8988T (cell line): ENCODE data around the gene PPP1CA.

Experiments used
- DNase-seq: peaks from one replicate; pipeline ENCODE4 v3.0.0; 2011

The PPP1CA gene

DNA sequence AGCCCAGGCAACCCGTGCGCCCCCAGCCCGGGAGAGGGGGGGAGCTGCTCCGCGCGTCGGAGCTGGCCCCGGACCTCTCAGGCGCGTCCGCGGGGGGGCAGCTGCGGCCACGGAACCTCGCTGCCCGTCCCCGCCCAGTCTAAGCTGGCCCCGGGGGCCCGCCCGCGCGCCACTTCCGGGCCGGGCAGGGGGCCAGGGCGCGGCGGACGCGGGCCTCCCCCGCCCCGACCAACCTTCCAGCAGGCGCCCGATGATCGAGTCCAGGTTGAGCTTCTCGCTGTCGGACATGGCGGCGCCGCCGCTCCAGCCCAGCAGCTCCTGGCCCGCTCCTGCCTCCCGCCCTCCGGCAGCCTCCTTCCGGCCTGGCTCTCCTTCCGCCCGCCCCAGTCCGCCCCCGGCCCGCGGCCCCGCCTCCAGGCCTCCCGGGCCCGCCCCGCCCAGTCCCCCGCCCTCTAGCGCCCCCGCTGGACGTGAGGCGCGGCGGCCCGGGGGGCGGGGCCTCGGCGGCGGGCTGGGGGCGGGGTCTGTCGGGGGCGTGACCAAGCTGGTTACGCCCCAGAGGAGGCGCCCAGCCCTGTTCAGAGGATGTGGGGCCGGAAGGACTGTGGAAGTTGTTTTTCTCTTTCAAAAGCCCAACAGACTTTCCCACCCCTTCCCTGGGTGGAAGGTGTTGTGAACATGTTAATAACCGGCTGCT, at the start of gene PPP1CA:
TSS of gene PPP1CA (minus strand) at position 364 of the 697 bp plus-strand sequence. CDS start at position 288, 76 bp downstream.
- peak; percentile 100 for DNase-seq

DNA sequence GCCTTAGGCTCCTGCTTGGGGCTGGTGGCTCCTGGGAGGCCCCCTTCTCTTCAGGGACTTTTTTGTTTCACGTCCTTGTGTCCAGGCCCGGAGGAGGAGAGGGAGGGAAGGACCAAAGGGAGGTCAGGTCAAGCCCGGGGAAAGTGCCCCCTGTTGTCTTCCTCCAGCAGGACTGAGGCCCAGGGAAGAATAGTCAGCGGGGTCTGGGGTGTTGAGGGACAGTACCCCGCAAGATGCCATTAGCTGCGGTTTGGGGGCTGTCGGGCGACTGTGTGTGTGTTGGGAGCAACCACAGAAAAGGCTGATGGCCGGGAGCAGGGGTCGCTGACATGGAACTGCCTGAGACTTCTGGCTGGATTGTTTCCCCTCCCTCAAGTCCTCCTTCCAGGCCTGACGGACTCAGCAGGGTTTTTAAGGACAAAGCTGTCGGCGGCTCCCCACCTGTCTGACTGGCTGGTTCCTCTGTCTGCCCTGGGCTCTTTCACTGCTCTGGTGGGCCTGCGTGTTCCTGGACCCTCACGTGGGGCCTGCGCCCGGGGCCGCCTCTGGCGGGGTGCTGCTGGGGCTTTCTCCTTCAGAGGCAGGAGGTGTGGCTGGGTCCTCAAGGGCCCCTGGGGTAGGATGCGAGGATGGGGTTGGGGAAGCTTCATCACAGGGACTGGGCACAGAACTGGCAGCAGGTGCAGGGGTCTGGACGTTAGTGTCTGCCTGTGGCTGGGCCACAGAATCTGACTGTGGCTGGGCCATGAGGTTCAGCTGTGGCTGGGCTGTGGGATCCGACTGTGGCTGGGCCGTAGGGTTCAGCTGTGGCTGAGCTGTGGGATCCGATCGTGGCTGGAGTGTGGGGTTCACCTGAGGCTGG, 49.4 kb upstream of the PPP1CA start:
- no peak for DNase-seq

DNA sequence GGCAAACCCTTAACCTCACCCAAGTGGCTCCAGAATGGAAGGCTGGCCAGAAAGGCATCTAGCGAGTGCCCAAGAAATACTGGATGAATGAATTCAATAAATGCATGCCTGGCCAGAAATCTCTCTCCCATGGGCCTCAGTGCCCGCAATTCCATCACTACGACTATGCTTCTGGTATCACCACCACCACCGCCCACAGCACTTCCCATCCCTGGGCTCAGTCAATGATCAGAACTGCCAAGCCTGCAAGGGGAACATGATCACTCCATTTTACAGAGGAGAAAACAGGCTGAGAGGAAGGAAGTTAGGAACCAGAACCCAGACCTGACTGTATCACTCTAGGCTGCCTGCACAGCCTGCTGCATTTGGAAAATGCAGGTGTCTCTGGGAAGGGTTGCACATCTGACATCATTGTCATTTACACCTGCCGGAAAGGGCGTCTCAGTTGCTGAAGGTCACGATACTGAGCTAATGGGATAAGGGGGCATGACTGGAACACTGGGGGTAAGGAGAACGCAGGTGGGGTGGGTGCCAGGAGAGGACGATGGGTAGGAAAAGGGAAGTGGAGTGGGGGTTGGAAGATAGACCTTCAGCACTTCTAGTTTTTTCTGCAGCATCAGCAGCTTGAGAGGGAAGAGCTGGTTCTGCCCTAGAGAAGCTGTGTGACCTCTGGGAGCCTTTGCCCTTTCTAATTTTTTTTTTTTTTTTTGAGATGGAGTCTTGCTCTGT, 47.6 kb upstream of the PPP1CA start:
- no peak for DNase-seq

DNA sequence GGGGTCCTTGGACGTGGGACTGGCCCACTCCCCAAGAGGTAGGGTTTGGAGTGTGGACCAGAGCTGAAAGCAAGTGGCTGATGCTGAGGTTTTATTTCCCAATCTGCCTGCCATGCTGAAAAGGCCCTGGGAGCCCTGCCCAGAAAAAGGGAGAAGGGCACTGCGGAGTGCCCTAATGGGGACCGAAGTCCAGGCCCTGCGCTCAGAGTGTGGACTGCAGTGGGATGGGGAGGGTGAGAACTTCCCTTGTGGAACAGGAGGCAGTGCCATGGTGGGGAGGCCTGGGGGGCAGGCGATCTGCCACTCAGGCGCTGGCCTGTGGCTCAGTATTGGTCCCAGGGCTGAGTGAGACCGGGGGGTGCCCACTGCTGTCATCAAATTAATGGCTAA, 46.6 kb upstream of the PPP1CA start:
- no peak for DNase-seq

DNA sequence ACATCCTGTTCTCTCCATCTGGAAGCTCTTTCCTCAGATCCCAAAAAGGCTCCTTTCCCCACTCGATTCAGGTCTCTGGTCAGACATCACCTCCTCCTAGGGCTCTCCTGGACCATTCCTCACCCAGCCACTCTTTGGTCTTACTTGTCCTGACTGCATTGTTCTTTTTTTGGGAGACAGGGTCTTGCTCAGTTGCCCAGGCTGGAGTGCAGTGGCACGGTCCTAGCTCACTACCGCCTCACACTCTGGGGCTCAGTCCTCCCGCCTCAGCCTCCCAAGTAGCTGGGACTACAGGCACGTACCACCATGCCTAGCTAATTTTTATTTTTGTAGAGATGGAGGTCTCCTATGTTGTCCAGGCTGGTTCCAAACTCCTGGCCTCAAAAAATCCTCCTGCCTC, 43.9 kb upstream of the PPP1CA start:
- DNase-seq: no peak

GRCh38 chr11:67442504-67443404, 41.1 kb upstream of the PPP1CA start:
- no peak for DNase-seq

DNA sequence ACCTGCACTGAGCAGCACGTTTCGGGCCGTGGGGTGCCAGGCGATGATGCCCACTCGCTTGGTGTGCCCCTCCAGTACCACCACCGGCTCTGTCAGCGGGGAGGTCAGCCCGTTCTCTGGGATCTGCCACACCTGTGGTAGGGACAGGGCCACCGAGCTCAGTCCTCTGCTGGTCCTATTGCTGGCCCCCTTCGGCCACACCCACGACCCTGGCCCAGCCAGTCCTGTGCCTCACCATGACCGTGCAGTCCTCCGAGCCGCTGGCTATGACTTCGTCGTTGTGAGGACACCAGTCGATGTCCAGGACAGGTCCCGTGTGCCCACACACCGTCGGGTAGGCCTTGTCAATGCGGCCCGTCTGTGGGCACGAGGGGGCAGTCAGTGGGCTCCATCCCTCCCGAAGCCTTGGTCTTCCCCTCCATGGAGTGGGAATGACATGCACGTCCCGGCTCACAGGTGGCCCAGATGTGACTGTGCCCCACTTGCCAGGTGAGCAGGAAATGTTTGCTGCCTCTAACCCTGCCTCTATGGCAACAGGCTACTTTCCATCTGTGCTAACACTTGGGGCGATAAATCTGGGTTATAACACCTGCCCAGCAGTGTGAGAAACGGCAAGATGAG, 40.2 kb upstream of the PPP1CA start:
- no peak for DNase-seq

DNA sequence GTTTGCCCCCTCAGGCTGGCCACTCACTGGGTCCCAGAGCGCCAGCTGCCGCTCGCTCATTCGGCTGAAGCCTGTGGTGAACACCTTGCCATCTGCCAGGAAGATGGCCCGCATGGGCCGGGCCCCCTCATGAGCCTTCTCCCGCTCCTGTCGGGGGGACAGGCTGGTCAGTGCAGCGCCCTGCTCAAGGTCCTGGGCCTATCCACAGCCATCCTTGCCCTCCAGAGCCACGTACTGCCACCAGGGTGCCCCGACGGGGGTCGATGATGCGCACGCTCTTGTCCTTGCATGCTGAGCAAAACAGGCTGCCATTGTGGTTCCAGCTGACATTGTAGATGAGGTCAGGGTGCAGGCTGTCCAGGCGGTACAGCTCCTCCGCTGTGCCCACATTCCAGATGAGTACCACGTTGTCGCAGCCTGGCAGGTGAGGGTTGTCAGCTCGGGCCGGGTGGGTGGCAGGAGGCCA, 39.5 kb upstream of the PPP1CA start:
- no peak for DNase-seq

GRCh38 chr11:67440229-67441097, 38.8 kb upstream of the PPP1CA start:
- DNase-seq: no peak

- DNase-seq: peak; percentile 97
Observed at GRCh38 chr11:67439321-67440228, 37.9 kb upstream of the PPP1CA start.

DNA sequence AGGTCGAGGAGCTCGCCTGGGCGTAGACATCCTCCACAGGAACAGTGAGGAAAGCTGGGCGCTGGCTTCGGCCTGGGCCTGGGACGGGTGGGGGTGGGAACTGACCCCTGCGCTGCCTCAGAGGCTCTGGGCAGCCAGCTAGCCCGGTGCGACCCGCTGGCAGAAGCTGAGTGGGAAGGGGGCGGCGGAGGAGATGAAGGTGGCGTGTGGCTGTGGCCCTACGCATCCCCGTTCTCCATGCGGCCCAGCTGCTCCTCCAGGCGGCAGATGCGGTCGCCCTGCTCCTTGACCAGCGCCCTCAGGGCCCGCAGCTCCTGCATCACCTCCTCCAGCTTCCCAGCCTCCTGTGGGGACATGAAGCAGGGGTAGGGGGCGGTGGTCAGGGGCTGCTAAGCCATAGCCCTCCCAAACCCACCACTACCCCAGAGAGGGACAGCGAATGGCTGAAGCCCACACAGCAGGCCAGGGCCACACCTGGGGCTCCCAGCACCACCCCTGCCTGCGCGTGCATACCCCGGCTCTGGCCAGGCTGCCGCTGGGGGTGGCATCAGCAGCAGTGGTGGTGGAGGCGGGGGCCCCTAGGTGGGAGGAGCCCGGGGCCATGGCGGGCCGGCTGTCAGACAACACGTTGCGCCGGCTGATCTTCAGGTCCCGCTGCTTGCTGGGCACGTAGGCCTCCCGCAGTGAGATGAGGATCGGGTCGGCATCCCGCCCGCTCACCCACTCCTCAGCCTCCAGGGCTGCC, 36.7 kb upstream of the PPP1CA start:
- DNase-seq: no peak

- DNase-seq: no peak
Observed at GRCh38 chr11:67437809-67438157, 36.1 kb upstream of the PPP1CA start.

DNA sequence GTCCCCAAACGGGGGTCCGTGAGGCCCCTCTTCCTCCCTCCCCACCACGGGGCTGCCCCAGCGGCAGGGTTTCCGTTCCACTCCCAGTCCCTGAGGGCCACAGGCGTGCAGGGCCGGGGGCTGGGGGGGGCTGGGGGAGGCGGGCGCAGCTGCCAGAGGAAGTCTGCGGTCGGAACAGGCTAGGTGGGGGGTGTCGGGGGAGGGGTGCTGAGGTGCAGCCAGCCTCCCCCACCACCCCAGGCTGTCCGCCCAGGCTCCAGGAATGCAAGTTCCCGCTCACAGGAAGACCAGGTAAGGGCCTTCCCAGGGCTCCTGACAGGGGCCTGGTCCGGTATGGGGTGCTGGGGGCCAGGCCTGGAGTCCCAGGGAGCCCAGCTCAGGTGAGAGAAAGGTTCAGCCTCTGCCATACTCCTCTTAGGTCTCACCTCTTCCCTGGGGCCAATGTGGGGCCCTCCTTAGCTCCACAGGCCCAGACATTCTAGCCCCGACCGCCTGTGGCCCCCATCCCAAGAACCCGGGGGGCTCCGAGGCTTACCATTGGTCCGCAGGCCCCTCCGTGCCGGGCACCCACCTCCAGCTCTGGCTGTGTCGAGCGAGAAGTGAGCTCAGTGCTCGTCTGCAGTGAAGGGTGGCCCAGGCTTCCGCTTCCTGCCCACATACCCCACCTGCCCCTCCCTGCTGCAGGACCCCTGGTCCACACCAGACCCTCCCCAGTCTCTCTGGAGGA, 35.6 kb upstream of the PPP1CA start, which contains the start of gene PTPRCAP:
TSS of gene PTPRCAP (minus strand) at position 601 of the 727 bp plus-strand sequence. CDS start at position 538, 63 bp downstream.
- DNase-seq: no peak

DNA sequence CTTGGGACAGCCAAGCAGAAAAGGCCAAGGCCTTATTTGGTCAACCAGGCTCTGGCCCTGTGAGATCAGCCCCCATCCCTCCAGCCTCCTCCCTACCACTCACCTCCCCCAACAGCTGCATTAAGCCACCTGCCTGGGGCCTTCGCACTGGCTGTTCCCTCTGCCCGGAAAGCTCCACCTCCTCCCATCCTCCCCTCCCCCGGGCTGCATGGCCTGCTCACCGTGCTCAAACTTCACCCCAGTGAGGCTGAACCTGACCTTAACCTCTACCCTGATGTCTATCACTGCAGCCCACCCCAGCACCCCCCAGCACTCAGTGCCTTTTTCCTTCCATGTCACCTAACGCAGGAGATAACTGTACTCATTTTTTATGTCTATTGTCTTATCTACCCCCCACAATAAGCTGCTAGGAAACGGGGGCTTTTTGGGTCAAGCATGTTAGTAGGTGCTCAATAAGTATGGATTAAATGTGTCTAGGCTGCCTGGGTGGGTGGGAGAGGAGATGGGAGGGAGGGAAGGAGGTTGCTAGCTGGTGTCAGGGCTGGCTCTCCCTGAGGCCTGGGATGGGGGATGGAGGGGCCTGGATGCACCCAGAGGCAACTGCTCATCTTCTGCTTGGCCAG, 34.9 kb upstream of the PPP1CA start:
- DNase-seq: no peak

- DNase-seq: no peak
Observed at GRCh38 chr11:67435727-67436458, 34.2 kb upstream of the PPP1CA start.

- DNase-seq: no peak
Observed at GRCh38 chr11:67435031-67435726, 33.5 kb upstream of the PPP1CA start.
